Activated CD8-positive, alpha-beta memory T cell treated with anti-CD3 and anti-CD28 coated beads for 4 hours (primary cell): ENCODE data around the gene PLXNA2.

Source experiments
- DNase-seq, 2 donors: peaks; one replicate each; pipeline ENCODE4 v3.0.0-alpha.2; 2020; ENCODE audit warnings: low read depth in 2 of 2

The PLXNA2 gene

DNA sequence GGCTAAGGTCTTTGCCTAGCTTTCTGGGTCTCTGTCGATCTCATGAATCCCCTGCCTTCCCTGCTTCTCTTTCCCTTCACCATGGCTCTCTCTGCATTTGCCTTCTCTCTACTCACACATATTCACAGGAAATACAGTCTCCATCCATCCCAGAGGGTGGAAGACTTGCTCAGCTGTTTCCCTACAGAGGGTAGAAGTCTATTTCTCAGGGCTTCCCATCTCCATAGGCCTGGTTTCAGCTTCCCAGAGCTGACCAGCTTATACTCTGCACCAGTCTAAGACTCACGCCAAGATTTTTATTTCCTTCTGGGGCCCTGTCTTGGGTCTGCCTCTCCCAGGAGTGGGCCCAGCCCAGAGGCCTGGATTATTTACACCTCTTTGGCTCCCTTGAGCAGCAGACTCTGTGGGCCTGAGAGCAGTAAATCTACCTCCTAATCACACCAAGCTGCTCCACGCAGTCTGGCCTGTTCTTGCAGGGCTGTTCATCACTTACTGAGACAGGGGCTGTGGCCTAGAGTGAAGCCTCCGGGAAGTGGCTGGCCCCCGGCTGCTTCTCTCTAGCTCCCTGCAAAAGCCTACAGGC lies 102.5 kb downstream of the PLXNA2 start:
- DNase-seq = no peak

DNA sequence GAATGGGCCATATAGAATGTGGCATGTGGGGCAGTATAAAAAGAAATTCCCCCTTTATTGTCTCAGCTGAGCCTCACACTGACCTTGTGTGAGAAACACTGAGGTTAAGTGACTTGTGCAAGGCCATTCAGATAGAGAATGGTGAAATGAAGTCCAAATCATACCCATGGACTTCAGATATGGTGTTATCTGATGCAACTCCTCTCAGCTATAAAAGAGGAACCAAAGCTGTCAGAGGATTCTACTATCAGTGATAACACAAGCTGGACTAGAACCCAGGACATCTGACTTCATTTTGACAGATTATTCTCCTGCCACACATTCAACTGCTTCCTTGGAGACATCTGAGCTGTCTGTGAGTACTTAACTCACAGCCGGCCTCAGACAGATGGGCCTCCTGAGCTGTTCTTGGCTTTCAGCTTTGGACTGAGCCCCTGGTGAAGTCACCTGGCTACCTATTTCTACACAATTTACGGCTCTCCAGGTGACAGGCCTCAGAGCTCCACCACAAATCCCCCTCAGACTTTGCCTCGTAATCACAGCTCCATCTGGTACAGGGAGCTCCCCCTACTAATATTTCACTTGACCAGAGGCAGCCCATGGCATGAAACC lies 104.6 kb downstream of the PLXNA2 start:
- DNase-seq = no peak

DNA sequence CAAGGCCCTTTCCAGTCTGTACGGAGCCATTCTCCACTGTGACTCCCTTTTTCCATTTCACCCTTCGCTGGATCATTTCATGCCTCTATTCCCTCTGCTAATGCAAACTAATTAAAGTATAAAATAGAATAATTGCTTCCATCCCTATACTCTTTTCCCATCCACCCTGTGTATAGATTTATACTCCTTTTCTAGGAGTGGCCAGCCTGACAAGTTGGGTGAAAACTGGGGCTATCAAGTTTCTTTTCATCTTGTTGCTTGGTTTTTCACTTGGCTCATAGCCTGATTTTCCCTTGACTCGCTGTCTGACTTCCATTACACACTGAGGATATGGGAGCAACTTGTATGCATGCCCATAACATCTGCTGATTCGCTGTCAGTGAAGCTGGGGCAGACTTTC lies 107.0 kb downstream of the PLXNA2 start:
- no peak for DNase-seq

DNA sequence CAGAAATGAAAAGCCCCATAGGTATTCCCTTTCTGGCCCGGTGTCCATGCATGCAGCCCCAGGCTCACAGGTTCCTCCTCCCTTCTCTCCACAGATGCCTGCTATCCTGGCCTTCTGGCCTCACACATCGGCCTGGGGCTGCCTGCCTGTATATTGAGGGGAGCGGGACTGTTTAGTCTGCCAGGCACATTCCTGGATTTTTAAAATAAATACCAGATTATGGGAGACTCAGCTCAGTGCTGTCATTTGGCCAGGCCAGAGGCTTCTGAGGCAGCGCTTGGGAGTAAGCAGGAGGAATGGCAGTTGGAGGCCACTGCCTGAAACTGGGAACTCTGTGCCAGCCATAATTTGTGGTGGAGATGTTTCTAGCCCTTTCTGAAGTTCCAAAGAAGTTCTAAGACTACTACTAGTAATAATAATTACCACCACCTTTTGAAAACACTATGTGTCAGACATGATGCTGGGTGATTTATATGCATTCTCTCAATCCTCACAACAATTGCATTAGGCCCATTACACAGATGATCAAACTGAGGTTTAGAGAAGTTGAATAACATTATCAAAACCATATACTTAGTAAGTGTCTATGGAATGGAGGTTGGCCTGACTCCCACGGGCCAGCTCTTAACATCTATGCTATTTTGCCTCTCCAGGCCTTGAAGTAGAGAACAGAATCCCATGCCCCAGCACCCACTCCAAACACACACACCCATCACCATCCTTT lies 107.6 kb downstream of the PLXNA2 start:
- no peak for DNase-seq

GRCh38 chr1:208135354-208135753 lies 108.8 kb downstream of the PLXNA2 start:
- no peak for DNase-seq

DNA sequence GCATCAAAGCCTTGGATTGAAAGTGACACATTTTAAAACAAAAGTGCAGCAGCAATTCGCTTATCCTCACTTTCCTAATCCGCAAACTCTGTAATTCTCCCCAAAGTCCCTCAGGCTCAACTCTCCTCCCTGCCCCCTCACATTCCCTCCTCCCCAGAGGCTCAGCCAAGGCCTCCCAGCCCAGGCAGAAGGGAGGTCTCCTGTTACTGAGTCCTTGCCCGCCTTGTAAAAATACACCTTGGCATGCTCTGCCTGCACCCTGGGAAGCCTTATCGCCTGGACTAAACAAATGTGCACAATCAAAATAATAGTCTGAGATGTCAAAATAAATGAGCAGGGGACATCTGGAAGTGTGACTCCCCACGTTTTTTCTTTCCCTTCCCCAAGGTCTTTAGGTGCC lies 109.7 kb downstream of the PLXNA2 start:
- no peak for DNase-seq

GRCh38 chr1:208133355-208133754 lies 110.8 kb downstream of the PLXNA2 start:
- no peak for DNase-seq

GRCh38 chr1:208132287-208132882 lies 111.8 kb downstream of the PLXNA2 start:
- DNase-seq = peak in 1 of 2 donors; percentile 6

DNA sequence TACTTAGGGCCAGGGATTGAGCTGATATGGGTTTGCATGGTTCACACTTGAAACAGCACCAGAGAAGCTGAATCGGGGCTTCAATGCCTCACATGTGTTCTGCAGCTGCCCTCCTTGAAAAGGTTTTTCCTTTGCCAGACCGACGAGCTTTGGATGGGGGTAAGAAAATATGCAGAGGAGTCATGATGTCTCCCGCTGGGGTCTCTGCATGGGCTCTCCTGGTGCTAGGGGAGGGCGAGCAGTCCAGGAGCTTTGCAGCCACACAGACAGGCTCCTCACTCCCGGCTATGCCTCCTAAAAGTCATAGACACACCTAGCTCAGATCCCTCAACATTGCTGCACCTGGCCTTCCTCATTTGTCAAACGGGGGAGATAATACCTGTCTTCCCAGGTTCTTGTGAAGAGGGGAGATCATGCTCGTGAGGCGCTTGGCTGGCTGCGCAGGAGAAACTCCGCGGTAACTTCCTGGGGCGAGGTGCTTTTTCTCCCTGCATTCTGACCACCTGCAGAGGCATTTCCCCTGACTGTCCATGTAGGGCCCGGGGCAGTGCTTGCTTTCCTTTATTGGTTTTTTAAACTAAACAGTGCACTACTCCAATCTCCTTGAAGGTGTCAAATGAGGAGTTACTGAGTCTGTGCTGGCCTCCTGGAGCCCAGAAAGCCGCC lies 112.4 kb downstream of the PLXNA2 start:
- DNase-seq = no peak

DNA sequence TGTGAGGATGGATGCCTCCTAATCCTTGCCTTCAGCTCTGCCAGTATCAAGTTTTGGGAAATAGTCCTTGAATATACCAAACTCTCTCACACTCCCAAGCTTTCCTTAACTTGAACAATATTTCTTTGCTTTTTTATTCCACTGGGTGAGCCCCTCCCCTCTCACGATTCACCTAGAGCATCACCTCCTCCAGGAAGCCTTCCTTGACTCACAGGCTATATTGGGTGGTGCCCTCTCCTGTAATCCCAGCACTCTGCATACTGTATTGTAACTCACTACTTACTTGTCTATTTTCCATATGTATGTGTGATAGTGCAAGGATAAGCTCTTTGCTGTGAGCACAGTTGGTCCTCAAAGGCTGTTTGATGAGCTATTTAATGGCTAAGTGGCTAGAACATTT lies 114.7 kb downstream of the PLXNA2 start:
- no peak for DNase-seq

DNA sequence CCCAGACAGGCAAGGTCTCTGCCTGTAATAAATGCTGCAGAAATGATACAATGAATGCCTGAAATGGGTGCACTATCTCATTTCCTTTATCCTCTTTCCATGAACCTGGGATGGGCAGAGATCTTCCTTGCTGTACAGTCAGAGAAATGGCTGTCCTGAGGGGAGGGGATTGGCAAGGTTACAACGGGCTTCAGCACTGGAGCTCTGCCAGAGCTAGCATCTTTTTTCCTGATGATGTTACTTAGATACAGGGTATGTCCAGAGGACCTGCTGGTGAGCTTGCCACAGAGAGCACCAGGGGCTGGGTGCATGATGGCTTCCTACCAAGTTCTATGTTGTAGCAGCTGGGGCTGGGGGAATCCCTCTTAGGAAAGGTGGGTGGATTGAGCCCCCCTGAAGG lies 115.1 kb downstream of the PLXNA2 start:
- no peak for DNase-seq

DNA sequence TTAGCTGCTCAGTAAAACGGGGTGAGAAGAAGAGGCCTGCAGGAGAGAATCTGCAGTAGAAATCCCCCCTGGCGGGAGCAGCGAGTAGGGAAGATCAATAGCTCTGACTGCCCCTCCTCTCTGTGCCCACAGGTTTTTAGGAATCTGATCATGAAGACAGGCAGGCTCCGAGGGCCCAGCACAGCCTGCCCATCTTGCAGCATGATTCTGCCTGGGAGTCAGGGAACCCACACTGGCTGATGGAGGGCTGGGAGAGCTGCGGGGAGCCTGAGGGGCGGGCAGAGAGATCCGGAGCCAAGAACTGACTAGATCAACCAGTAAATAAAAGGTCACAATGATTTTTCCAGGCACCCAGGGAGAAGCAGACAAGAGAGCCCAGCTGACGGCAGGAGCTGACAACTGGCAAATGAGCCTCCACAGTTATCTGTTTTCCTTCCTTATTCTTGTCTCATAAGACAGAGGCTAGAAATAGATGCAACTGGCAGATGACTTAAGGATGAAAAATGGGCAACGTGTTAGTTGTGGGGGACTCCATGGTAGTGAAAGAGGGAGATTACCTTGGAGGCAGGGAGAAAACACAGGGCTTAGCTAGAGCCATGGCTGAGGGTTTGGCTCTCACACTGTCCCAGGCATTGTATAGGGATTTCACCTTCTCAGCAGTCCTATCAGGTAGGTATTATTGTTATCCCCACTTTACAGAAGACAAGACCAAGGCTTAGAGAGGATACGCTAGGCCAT lies 116.2 kb downstream of the PLXNA2 start:
- DNase-seq = no peak

DNA sequence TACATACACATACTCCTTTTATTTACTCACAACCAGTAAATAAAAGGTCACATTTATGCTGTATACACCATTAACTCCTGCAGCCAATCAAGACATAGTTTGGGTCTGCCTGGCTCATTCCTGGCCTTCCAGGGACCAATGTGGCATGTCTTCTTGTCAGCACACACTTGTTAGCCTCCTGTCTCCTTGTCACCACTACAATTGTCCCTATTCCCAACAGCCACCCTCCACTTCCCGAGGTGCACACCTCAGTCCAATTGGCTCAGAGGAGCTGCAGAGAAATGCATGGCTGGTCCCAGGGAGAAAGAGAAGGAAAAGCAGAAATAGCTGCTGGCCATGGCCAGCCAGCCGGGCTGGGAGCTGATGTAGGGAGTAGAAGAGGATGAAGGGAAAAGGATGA lies 116.9 kb downstream of the PLXNA2 start:
- no peak for DNase-seq

DNA sequence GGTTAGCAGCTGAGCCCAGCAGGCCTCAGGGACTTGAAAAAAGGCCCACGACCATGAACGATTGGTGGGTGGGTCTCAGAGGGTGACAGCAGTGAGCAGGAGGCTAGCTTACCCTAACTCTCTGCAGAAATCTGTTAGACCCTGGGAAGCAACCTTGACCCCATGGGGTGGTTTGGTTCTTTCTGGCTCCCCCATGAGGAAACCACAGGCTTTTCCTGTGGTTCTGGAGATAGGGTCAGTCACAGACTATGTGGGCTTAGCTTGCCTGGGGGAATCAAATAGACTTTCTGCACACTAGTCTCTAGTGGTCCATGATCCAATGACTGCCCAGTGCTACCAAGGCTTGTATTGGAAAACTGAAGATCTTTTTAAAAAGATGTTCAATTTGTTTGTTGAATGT lies 118.1 kb downstream of the PLXNA2 start:
- no peak for DNase-seq

GRCh38 chr1:208122612-208123358 lies 121.4 kb downstream of the PLXNA2 start:
- DNase-seq = no peak

DNA sequence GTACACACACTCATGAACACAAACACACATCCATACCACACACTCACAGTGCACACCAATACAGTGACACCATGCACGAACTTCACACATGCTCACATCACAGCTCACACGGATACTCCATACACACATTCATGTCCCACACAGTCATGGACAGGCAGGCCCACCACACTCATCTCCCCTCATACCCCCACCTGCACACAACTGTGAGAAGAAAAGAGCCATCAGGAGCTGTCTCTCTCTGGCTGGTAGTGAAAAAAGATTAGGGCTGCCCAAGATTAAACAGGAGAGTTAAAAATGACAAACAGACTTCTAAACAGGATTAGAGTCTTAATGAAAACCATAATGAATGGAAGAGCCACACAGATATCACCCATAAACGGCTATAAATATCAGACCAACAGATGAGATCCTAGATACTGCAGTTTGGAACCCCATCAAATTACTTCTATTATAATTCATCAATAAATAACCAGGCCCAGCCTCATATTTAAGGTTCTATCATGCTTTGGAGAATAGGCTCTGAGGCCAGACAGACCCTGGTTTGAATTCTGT lies 122.3 kb downstream of the PLXNA2 start:
- no peak for DNase-seq

DNA sequence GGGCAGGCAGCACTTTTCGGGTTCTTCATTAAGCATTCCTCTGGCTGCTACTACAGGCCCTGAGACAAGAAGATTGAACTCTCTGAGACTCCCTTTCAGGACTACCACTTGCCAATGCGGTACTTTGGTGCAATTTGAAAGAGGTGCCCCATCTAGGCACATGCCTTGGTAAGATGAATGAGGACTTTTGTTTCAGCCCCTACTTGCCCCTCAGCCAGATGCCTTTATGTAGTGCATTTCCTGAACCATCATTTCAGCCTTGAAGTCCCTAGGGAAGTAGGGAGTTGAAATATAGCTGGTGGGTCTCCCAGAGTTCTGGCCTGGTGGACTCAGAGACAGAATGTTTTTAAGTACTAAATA lies 123.8 kb downstream of the PLXNA2 start:
- DNase-seq = no peak

DNA sequence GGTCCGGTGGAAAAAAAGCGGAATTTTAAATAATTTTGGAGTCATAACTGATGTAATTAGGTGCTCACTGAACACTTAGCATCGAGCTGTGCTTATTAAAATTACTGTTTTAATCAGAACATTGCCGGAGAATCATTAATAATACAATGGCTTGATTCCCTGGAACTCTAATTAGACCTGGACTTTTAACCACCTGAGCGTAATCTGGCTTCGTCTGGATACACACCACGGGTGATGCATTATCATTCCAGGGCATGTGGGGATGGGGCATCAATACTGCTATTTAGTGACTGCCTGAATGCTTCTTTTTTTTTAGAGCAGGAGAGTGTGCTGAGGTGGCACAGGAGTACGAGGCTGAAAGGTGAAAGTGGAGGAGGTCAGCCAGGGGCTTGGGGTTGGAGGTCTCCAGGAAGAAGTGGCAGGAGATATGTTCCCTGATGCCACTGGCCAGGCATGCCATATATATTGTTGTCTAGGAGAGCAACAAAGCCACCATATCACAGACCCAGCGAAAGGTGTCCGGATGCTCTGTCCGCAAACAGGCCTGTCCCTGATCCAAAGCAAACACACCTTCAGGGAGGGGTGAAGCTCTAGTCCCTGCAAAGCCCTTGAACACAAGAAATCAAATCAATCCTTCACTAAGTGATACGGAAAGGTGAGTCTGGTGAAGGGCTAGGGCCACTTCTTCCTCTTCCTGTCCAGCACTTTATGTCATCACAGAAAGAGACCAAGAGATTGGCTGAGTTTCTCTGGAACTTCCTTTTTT lies 125.2 kb downstream of the PLXNA2 start:
- no peak for DNase-seq

DNA sequence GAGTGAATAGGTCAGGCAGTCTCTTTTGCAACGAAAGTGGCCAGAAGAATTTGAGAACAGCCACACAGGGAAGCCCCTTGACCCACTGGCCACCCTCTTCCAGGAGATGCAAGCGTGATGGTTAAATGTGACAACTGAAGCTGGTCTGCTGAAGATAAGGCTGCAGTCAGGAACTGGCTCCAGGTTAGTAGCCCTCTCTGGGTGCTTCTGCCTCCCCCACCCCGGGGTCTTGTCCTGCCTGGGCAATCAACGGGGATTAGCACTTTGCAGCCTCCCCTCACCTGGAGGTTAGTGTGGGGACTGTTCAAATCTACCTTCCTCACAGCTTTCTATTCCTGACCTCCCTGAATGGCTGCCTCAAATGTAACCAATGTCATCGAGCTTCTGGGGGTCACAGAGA lies 125.9 kb downstream of the PLXNA2 start:
- no peak for DNase-seq

DNA sequence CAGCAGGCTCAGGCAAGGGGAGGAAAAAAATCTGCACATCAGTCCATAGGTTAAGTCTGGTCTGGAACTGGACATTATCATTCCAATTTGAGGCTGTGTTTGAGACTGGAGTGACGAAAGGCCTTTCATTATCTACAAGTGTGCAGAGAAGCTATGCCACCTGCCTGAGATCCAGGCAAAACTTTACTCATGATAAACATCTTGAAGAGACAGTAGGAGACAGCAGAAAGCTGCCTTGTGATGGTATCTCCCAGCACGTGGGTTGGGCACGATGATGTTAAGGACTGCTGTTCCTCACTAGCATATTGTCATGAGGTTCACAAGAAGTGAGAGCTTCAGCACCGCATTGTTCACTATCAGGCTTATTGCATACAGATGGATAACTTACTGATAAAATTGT lies 126.4 kb downstream of the PLXNA2 start:
- DNase-seq = no peak
